ENCODE measurements around the gene RBM15B. TPM values are rescaled to one million over a fixed set of nuclear protein-coding genes. Genes with fewer than 3 reads are reported as not detected.

Gene RBM15B
- total RNA-seq, 1 donor from 2014 or later: 41.8 TPM

GRCh38 chr3:51441282-51442030 is 50.4 kb downstream of the RBM15B start:
- no peak for DNase-seq (ENCODE audit: extremely low read depth, low read depth, low spot score)

GRCh38 chr3:51445544-51446280 is 54.6 kb downstream of the RBM15B start:
- DNase-seq (ENCODE audit: extremely low read depth, low read depth, low spot score): no peak

Other genes with a start within 250 kb of the RBM15B start
- 114 and 115 TPM in 2 replicates for gene MANF, start 6.0 kb upstream of the RBM15B start, total RNA-seq
- gene DCAF1, start 108.7 kb downstream of the RBM15B start, total RNA-seq: 10.2 and 12.7 TPM in 2 replicates
- 12.5 and 28.0 TPM in 2 replicates for gene RAD54L2, start 147.4 kb downstream of the RBM15B start, total RNA-seq